ENCODE data around the gene UTP3. TPM values are rescaled to one million over a fixed set of nuclear protein-coding genes. Genes with fewer than 3 reads are reported as not detected.

Gene UTP3
- total and polyA plus RNA-seq, 4 donors, result 6.5 to 12.8 (median 10.9) TPM

- Histone ChIP-seq H3K4me1 (ENCODE audit: control insufficient read depth in 4 of 4, insufficient read depth in 4 of 4, low read length in 3 of 4) (peaks cover 0 to 6% (median 3%) of the 10 kb centered on the region in 4 donors), H3K27me3 (ENCODE audit: control insufficient read depth in 4 of 4, insufficient read depth in 4 of 4, low read length in 3 of 4) (no peaks in the 10 kb centered on the region), H3K9me3 (ENCODE audit: control insufficient read depth in 4 of 4, low read length in 3 of 4) (no peaks in the 10 kb centered on the region), H3K9ac (ENCODE audit: low read depth in 1 of 2, low read length in 2 of 2) (no peak overlapping the region), H3K36me3 (ENCODE audit: control insufficient read depth in 4 of 4, insufficient read depth in 3 of 4, low read depth in 1 of 4, low read length in 3 of 4) (no peaks in the 10 kb centered on the region), H3K4me3 (ENCODE audit: low read depth in 1 of 3, low read length in 3 of 3) (no peak overlapping the region), H3K27ac (ENCODE audit: low read depth in 1 of 2, low read length in 2 of 2) (no peak overlapping the region)
- WGBS, result 94% methylated on average over 13 of the region's 13 CpGs
- no peak for DNase-seq (ENCODE audit: low spot score)
- TF ChIP-seq HNF4A (conservative IDR thresholded peaks at IDR 0.05), result no peak
- no peak for TF ChIP-seq REST (IDR thresholded peaks at IDR 0.05)
- no peak for TF ChIP-seq RXRA (IDR thresholded peaks at IDR 0.05)
- TF ChIP-seq SP1 (IDR thresholded peaks at IDR 0.05), result no peak
- no peak for TF ChIP-seq FOXA2 (IDR thresholded peaks at IDR 0.05)
- TF ChIP-seq CTCF (IDR thresholded peaks at IDR 0.05; ENCODE audit: low read depth, low read length, missing input control), result no peak
- TF ChIP-seq TAF1 (conservative IDR thresholded peaks at IDR 0.05), result no peak
- TF ChIP-seq RAD21 (IDR thresholded peaks at IDR 0.05), result no peak
- TF ChIP-seq EGR1 (IDR thresholded peaks at IDR 0.05; ENCODE audit: low read depth in 2 of 2), result no peak
- no peak for TF ChIP-seq HNF4G (IDR thresholded peaks at IDR 0.05)
- no peak for TF ChIP-seq JUND (IDR thresholded peaks at IDR 0.05)
- TF ChIP-seq YY1 (IDR thresholded peaks at IDR 0.05), result no peak
Measured at GRCh38 chr4:70718811-70719604, 30.7 kb downstream of the UTP3 start.

GRCh38 chr4:70721747-70722146 is 33.4 kb downstream of the UTP3 start, which contains the start of gene RUFY3:
Gene RUFY3, plus strand, starts transcription at chr4:70721964. Its CDS starts 610 bp downstream, at chr4:70722574.
- no peaks in the 10 kb centered on the region for H3K9me3 ChIP-seq (ENCODE audit: control insufficient read depth in 4 of 4, low read length in 3 of 4)
- no peak within 1 kb of the TSS for H3K4me3 ChIP-seq (ENCODE audit: low read depth in 1 of 3, low read length in 3 of 3)
- H3K27ac ChIP-seq (ENCODE audit: low read depth in 1 of 2, low read length in 2 of 2), result no peak within 1 kb of the TSS
- TF ChIP-seq FOXA2 (IDR thresholded peaks at IDR 0.05), result no peak
- peak; percentile 49 for TF ChIP-seq YY1 (IDR thresholded peaks at IDR 0.05)
- TF ChIP-seq NR2F2 (IDR thresholded peaks at IDR 0.05), result no peak
- TF ChIP-seq FOXA1 (IDR thresholded peaks at IDR 0.05), result no peak
- H3K36me3 ChIP-seq (ENCODE audit: control insufficient read depth in 4 of 4, insufficient read depth in 3 of 4, low read depth in 1 of 4, low read length in 3 of 4), result no peaks in the 10 kb centered on the region
- H3K9ac ChIP-seq (ENCODE audit: low read depth in 1 of 2, low read length in 2 of 2), result no peak within 1 kb of the TSS
- DNase-seq (ENCODE audit: low spot score), result no peak
- H3K27me3 ChIP-seq (ENCODE audit: control insufficient read depth in 4 of 4, insufficient read depth in 4 of 4, low read length in 3 of 4), result no peaks in the 10 kb centered on the region
- H3K4me1 ChIP-seq (ENCODE audit: control insufficient read depth in 4 of 4, insufficient read depth in 4 of 4, low read length in 3 of 4), result no peaks in the 10 kb centered on the region
- 67% methylated on average over 3 of the region's 3 CpGs for WGBS
